Measurements from ENCODE around the gene KLF18. TPM values are rescaled to one million over a fixed set of nuclear protein-coding genes. Genes with fewer than 3 reads are reported as not detected.

The KLF18 gene
- total RNA-seq, 1 donor from 2014 or later, result not detected

DNA sequence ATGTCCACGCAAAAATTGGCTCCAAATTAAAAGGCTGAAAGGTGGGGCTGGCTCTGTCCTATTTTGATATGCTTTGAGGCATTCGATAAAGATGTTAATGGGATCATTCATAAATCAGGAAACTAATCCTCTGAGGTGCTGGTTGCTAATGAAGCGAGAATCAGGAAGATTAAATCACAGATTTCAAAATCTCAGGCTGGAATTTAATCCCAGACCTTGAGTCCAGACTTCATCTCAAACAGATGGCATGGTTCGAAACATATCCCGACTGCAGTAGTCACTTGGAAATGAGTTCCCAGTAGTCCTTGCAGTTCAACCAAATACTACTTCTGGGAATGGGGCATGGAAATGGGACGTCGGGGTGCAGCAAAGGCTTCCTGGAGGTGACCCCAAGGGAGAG lies 27.3 kb downstream of the KLF18 start:
- no peaks in the 10 kb centered on the region for H3K4me1 ChIP-seq
- TF ChIP-seq, protein P1, sequence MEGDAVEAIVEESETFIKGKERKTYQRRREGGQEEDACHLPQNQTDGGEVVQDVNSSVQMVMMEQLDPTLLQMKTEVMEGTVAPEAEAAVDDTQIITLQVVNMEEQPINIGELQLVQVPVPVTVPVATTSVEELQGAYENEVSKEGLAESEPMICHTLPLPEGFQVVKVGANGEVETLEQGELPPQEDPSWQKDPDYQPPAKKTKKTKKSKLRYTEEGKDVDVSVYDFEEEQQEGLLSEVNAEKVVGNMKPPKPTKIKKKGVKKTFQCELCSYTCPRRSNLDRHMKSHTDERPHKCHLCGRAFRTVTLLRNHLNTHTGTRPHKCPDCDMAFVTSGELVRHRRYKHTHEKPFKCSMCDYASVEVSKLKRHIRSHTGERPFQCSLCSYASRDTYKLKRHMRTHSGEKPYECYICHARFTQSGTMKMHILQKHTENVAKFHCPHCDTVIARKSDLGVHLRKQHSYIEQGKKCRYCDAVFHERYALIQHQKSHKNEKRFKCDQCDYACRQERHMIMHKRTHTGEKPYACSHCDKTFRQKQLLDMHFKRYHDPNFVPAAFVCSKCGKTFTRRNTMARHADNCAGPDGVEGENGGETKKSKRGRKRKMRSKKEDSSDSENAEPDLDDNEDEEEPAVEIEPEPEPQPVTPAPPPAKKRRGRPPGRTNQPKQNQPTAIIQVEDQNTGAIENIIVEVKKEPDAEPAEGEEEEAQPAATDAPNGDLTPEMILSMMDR (IDR thresholded peaks at IDR 0.05), result no peak
- TF ChIP-seq POLR2A (IDR thresholded peaks at IDR 0.05) (no peak), POLR2AphosphoS5 (IDR thresholded peaks at IDR 0.05; ENCODE audit: insufficient read depth in 1 of 2, low read depth in 1 of 2) (no peak)
- DNase-seq (ENCODE audit: extremely low spot score in 2 of 2), result no peak
- H3K36me3 ChIP-seq, result no peaks in the 10 kb centered on the region
- intact Hi-C loops (cut with DNase I), result no loop called here
- H3K27ac ChIP-seq, result no peak overlapping the region
- no peaks in the 10 kb centered on the region for H3K27me3 ChIP-seq
- H3K4me3 ChIP-seq, result no peak overlapping the region
- no peaks in the 10 kb centered on the region for H3K9me3 ChIP-seq

DNA sequence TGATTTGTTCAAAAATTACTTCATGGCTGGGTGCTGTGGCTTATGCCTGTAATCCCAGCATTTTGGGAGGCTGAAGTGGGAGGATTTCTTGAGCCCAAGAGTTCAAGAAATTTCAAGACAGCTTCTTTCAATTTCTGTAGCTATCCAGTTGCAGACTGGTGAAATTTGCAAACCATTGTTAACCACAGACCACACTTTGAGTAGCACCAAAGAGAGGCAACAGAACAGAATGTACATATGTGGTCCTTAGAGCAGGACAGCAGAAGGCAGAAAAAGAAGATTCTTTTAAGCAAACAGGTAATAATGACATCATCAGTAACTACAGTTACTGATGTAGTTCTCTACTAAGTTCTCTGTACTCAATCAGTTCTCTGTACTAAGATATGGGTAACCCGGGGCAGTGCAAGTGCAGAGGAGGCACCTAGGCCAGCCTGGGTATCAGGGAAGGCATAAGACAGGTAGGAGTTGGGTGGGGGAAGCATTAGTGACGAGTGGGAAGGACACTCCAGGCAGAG lies 28.3 kb downstream of the KLF18 start:
- Histone ChIP-seq H3K27me3 (no peaks in the 10 kb centered on the region), H3K9me3 (no peaks in the 10 kb centered on the region), H3K4me1 (no peaks in the 10 kb centered on the region), H3K27ac (no peak overlapping the region), H3K36me3 (no peaks in the 10 kb centered on the region), H3K4me3 (no peak overlapping the region)
- DNase-seq (ENCODE audit: extremely low spot score in 2 of 2), result no peak
- TF ChIP-seq, protein P1 (IDR thresholded peaks at IDR 0.05), result no peak
- no peak for TF ChIP-seq POLR2AphosphoS5 (IDR thresholded peaks at IDR 0.05; ENCODE audit: insufficient read depth in 1 of 2, low read depth in 1 of 2)
- no peak for TF ChIP-seq POLR2A (IDR thresholded peaks at IDR 0.05)
- intact Hi-C loops (cut with DNase I), result no loop called here

DNA sequence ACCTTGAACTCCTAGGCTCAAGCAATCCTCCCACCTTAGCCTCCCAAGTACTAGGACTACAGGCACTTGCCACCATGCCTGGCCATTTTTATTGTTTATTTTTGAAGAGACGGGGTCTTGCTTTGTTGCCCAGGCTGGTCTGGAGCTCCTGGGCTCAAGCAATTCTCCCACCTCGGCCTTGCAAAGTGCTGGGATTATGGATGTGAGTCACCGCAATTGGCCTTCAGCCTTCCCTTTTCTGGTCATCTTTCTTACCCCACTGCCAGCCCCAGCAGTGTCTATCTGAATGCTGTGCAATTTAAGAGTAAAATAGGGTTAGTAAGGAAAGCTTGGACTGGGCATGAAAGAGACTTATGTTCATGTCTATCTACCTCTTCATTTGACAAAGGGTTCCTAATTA lies 28.9 kb downstream of the KLF18 start:
- no peaks in the 10 kb centered on the region for H3K9me3 ChIP-seq
- no peak overlapping the region for H3K4me3 ChIP-seq
- H3K27ac ChIP-seq, result no peak overlapping the region
- no peaks in the 10 kb centered on the region for H3K36me3 ChIP-seq
- intact Hi-C loops (cut with DNase I), result no loop called here
- no peak for DNase-seq (ENCODE audit: extremely low spot score in 2 of 2)
- no peaks in the 10 kb centered on the region for H3K27me3 ChIP-seq
- TF ChIP-seq, protein P1 (IDR thresholded peaks at IDR 0.05), result no peak
- TF ChIP-seq POLR2AphosphoS5 (IDR thresholded peaks at IDR 0.05; ENCODE audit: insufficient read depth in 1 of 2, low read depth in 1 of 2) (no peak), POLR2A (IDR thresholded peaks at IDR 0.05) (no peak)
- H3K4me1 ChIP-seq, result no peaks in the 10 kb centered on the region

DNA sequence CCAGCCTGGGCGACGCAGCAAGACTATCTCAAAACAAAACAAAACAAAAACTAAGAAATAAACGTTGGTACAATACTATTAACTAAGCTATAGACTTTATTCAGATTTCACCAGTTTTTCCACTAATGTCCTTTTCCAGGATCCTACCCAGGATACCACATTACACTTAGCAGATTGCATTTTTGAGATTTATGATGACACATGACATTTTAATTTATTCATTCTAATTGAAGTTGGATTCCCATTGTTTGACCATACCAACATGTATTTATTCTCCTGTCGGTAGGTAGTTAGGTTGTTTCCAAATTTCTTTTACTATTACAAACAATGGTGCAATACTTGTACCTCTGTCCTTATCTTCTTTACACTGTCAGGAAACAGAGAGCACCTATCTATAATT lies 29.6 kb downstream of the KLF18 start:
- TF ChIP-seq, protein P1 (IDR thresholded peaks at IDR 0.05), result no peak
- TF ChIP-seq POLR2AphosphoS5 (IDR thresholded peaks at IDR 0.05; ENCODE audit: insufficient read depth in 1 of 2, low read depth in 1 of 2) (no peak), POLR2A (IDR thresholded peaks at IDR 0.05) (no peak)
- no peaks in the 10 kb centered on the region for H3K9me3 ChIP-seq
- no peaks in the 10 kb centered on the region for H3K4me1 ChIP-seq
- DNase-seq (ENCODE audit: extremely low spot score in 2 of 2), result no peak
- H3K27me3 ChIP-seq, result no peaks in the 10 kb centered on the region
- H3K36me3 ChIP-seq, result no peaks in the 10 kb centered on the region
- intact Hi-C loops (cut with DNase I), result no loop called here
- no peak overlapping the region for H3K4me3 ChIP-seq
- H3K27ac ChIP-seq, result no peak overlapping the region

DNA sequence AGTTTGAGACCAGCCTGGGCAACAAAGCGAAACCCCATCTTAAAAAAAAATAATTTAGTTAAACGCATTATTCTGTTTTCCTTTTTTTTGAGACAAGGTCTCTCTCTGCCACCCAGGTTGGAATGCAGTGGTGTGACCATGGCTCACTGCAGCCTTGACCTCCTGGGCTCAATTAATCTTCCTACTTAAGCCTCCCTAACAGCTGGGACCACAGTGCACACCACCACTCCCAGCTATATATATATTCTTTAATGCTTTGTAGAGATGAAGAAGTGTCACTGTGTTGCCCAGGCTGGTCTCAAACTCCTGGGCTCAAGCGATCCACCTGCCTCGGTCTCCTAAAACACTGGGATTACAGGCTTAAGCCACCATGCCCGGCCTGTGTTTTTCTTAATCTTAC lies 30.5 kb downstream of the KLF18 start:
- Histone ChIP-seq H3K27ac (no peak overlapping the region), H3K27me3 (no peaks in the 10 kb centered on the region), H3K9me3 (no peaks in the 10 kb centered on the region), H3K36me3 (no peaks in the 10 kb centered on the region), H3K4me1 (no peaks in the 10 kb centered on the region), H3K4me3 (no peak overlapping the region)
- TF ChIP-seq, protein P1 (IDR thresholded peaks at IDR 0.05), result no peak
- intact Hi-C loops (cut with DNase I), result no loop called here
- no peak for DNase-seq (ENCODE audit: extremely low spot score in 2 of 2)

Data from vagina (tissue), 2 donors.